HG02885 (cell line): ENCODE results near the gene SLC34A1.
A peak's percentile ranks its signal among the peaks of the same experiment; 100 is the strongest.
"Not testable (repeated sequence)": the region's sequence is repeated elsewhere in the genome, so short reads cannot be mapped to it uniquely, and the experiment has no call there.

ENCODE experiments used
- ATAC-seq: cut with Tn5 transposase; IDR thresholded peaks from one replicate; pipeline ENCODE4 v1.9.1; 2021; ENCODE audit warnings: mild to moderate bottlenecking; ENCODE audit not compliant: unreplicated experiment, poor library complexity

The SLC34A1 gene

GRCh38 chr5:177384134-177384533 is at the start of gene SLC34A1:
Gene SLC34A1, plus strand, starts transcription at chr5:177384434. Its CDS starts 1,308 bp downstream, at chr5:177385742.
- no peak for ATAC-seq

- ATAC-seq, result no peak
Measured at GRCh38 chr5:177334781-177335700, 49.2 kb upstream of the SLC34A1 start.

- no peak for ATAC-seq
Measured at GRCh38 chr5:177335701-177336065, 48.6 kb upstream of the SLC34A1 start.

- no peak for ATAC-seq
Measured at GRCh38 chr5:177336112-177336511, 48.1 kb upstream of the SLC34A1 start.

GRCh38 chr5:177336603-177337494 is 47.4 kb upstream of the SLC34A1 start:
- no peak for ATAC-seq

GRCh38 chr5:177338251-177339106 is 45.8 kb upstream of the SLC34A1 start:
- ATAC-seq, result no peak

GRCh38 chr5:177339107-177339638 is 45.1 kb upstream of the SLC34A1 start:
- no peak for ATAC-seq

- ATAC-seq, result not testable (repeated sequence)
Measured at GRCh38 chr5:177343000-177343399, 41.2 kb upstream of the SLC34A1 start.

GRCh38 chr5:177343777-177344176 is 40.5 kb upstream of the SLC34A1 start:
- no peak for ATAC-seq

- no peak for ATAC-seq
Measured at GRCh38 chr5:177344891-177345290, 39.3 kb upstream of the SLC34A1 start.

GRCh38 chr5:177346820-177347219 is 37.4 kb upstream of the SLC34A1 start:
- ATAC-seq, result no peak

- ATAC-seq, result no peak
Measured at GRCh38 chr5:177347699-177348098, 36.5 kb upstream of the SLC34A1 start.

- no peak for ATAC-seq
Measured at GRCh38 chr5:177349362-177349647, 34.9 kb upstream of the SLC34A1 start.

- no peak for ATAC-seq
Measured at GRCh38 chr5:177349762-177350161, 34.5 kb upstream of the SLC34A1 start.

GRCh38 chr5:177350776-177351391 is 33.4 kb upstream of the SLC34A1 start:
- peak; percentile 13 for ATAC-seq

GRCh38 chr5:177351392-177352329 is 32.6 kb upstream of the SLC34A1 start, which contains the start of gene LMAN2:
Gene LMAN2, minus strand, starts transcription at chr5:177351668. Its CDS starts 21 bp downstream, at chr5:177351647.
- ATAC-seq, result peak; percentile 93

GRCh38 chr5:177353093-177353492 is 31.1 kb upstream of the SLC34A1 start:
- no peak for ATAC-seq

GRCh38 chr5:177354256-177354655 is 30.0 kb upstream of the SLC34A1 start:
- no peak for ATAC-seq
